Gastrocnemius medialis (tissue), 4 donors: ENCODE data around the gene TDRKH. TPM values are rescaled to one million over a fixed set of nuclear protein-coding genes. Genes with fewer than 3 reads are reported as not detected.
"Not testable (repeated sequence)": the region's sequence is repeated elsewhere in the genome, so short reads cannot be mapped to it uniquely, and the experiment has no call there.

Source experiments
- ATAC-seq, 2 donors: fragments of 150-250 bp; one replicate each; pipeline ENCODE4 v1.9.1; 2016
- DNase-seq, 2 donors: peaks; one replicate each; pipeline ENCODE4 v3.0.0-alpha.2; 2019
- H3K27ac ChIP-seq, 4 donors: fragments of 200-600 bp; sonication (generic); 1 replicate in 1 of 4; 2 replicates in 3 of 4; pipeline ENCODE4 v1.5.1; 2016 to 2018; ENCODE audit warnings: mild to moderate bottlenecking in 2 of 4, moderate library complexity in 1 of 4
- H3K27me3 ChIP-seq, 3 donors: fragments of 200-600 bp; sonication (generic) in 2 of 3; 1 replicate in 1 of 3; 2 replicates in 2 of 3; pipeline versions ENCODE4 v1.5.1 to v1.6.0; 2016 to 2019; ENCODE audit warnings: mild to moderate bottlenecking in 1 of 3, moderate library complexity in 1 of 3
- H3K36me3 ChIP-seq, 2 donors: fragments of 200-600 bp; sonication (generic) in 1 of 2; one replicate each; pipeline ENCODE4 v1.5.1; 2017 to 2018
- H3K4me1 ChIP-seq, 2 donors: fragments of 200-600 bp; sonication (generic) in 1 of 2; one replicate each; pipeline ENCODE4 v1.5.1; 2016 to 2017; ENCODE audit warnings: mild to moderate bottlenecking in 2 of 2
- H3K4me3 ChIP-seq, 4 donors: fragments of 200-600 bp; sonication (generic) in 3 of 4; 1 replicate in 1 of 4; 2 replicates in 3 of 4; pipeline ENCODE4 v1.5.1; 2016 to 2019; ENCODE audit warnings: mild to moderate bottlenecking in 2 of 4
- H3K9me3 ChIP-seq, 3 donors: fragments of 200-600 bp; sonication (generic) in 2 of 3; 1 replicate in 1 of 3; 2 replicates in 2 of 3; pipeline ENCODE4 v1.5.1; 2016 to 2019
- CTCF ChIP-seq, 5 experiments: fragments of 450-650 bp in 3 of 5; fragments of 200-600 bp in 2 of 5; sonication (generic) in 2 of 5; IDR thresholded peaks in 4 of 5; conservative IDR thresholded peaks in 1 of 5; 1 replicate in 4 of 5; 2 replicates in 1 of 5; pipeline ENCODE4 v1.5.1; 2016 to 2019; ENCODE audit warnings: antibody characterized with exemption in 5 of 5, mild to moderate bottlenecking in 3 of 5, moderate library complexity in 3 of 5
- POLR2A ChIP-seq, 2 donors: fragments of 450-650 bp; IDR thresholded peaks; one replicate each; pipeline ENCODE4 v1.6.1; 2017; ENCODE audit warnings: antibody characterized with exemption in 2 of 2, mild to moderate bottlenecking in 2 of 2, moderate library complexity in 2 of 2
- in situ Hi-C, 4 donors: fragments of 200-750 bp; cut with MboI; loops; one replicate each; pipeline versions ENCODE4 v1.15.0 to v1.8.0; 2017; ENCODE audit warnings: low sequenced_read_pairs in 4 of 4
- intact Hi-C: fragments of 100-400 bp; cut with DNase I; formaldehyde crosslinking; loops from one replicate; pipeline ENCODE4 v1.15.1; 2023; ENCODE audit warnings: low total_unique reads
- total RNA-seq, 4 donors: library from RNA; depleted of rRNA; stranded (reverse); fragments of >200 nt; gene quantifications; one replicate each; pipeline versions ENCODE4 v1.1.0 to v1.2.3, GENCODE V29; 2016

Gene TDRKH
- total RNA-seq, 4 donors from 2014 or later, result 3.9 to 8.3 (median 4.6) TPM

GRCh38 chr1:151739590-151740355 lies 50.5 kb downstream of the TDRKH start:
- no peak for DNase-seq
- in situ Hi-C loops (loop anchor here in 3 of 4 donors (5.0 to 25.0 kb wide), 4 partner anchors 147 to 302 kb away; no protein-coding TSS in a partner anchor), intact Hi-C loops (no loop called here)
- TF ChIP-seq POLR2A (IDR thresholded peaks at IDR 0.05), result no peak
- Histone ChIP-seq H3K4me3 (no peak overlapping the region), H3K27me3 (no peaks in the 10 kb centered on the region), H3K36me3 (no peaks in the 10 kb centered on the region), H3K4me1 (peaks cover 4 to 5% of the 10 kb centered on the region in 2 donors), H3K9me3 (no peaks in the 10 kb centered on the region), H3K27ac (no peak overlapping the region)
- ATAC-seq, result no peak

- TF ChIP-seq POLR2A (IDR thresholded peaks at IDR 0.05) (no peak), CTCF (IDR thresholded peaks at IDR 0.05 in 4 of 5, conservative IDR thresholded peaks at IDR 0.05 in 1 of 5) (no peak)
- DNase-seq (no peak), ATAC-seq (no peak)
- Histone ChIP-seq H3K4me1 (peaks cover 4 to 5% of the 10 kb centered on the region in 2 donors), H3K27ac (no peak overlapping the region), H3K4me3 (no peak overlapping the region), H3K9me3 (no peaks in the 10 kb centered on the region), H3K27me3 (no peaks in the 10 kb centered on the region), H3K36me3 (no peaks in the 10 kb centered on the region)
- intact Hi-C loops, result no loop called here
- in situ Hi-C loops, result loop anchor here in 3 of 4 donors (5.0 to 25.0 kb wide), 4 partner anchors 145 to 300 kb away; no protein-coding TSS in a partner anchor
Measured at GRCh38 chr1:151737479-151737878, 52.8 kb downstream of the TDRKH start.

GRCh38 chr1:151737026-151737425 lies 53.3 kb downstream of the TDRKH start:
- ATAC-seq (no peak), DNase-seq (no peak)
- Histone ChIP-seq H3K4me3 (no peak overlapping the region), H3K4me1 (peaks cover 4 to 5% of the 10 kb centered on the region in 2 donors), H3K36me3 (no peaks in the 10 kb centered on the region), H3K27ac (no peak overlapping the region), H3K27me3 (no peaks in the 10 kb centered on the region), H3K9me3 (no peaks in the 10 kb centered on the region)
- TF ChIP-seq CTCF (IDR thresholded peaks at IDR 0.05 in 4 of 5, conservative IDR thresholded peaks at IDR 0.05 in 1 of 5) (no peak), POLR2A (IDR thresholded peaks at IDR 0.05) (no peak)
- intact Hi-C loops (no loop called here), in situ Hi-C loops (loop anchor here in 3 of 4 donors (5.0 to 25.0 kb wide), 4 partner anchors 145 to 300 kb away; no protein-coding TSS in a partner anchor)

- not testable (repeated sequence) for DNase-seq, ATAC-seq, H3K9me3 ChIP-seq, H3K27me3 ChIP-seq, H3K4me1 ChIP-seq, H3K36me3 ChIP-seq, H3K4me3 ChIP-seq, H3K27ac ChIP-seq
- in situ Hi-C loops, result loop anchor here (5.0 to 25.0 kb wide), 5 partner anchors 137 to 297 kb away; no protein-coding TSS in a partner anchor
- intact Hi-C loops, result loop anchor here (2.0 kb wide), 1 partner anchor 103 kb away; no protein-coding TSS in a partner anchor
Measured at GRCh38 chr1:151733995-151734394, 56.3 kb downstream of the TDRKH start.

GRCh38 chr1:151733126-151733525 lies 57.2 kb downstream of the TDRKH start:
- Histone ChIP-seq H3K27ac (no peak overlapping the region), H3K4me1 (peaks cover 3 to 6% of the 10 kb centered on the region in 2 donors), H3K9me3 (no peaks in the 10 kb centered on the region), H3K36me3 (no peaks in the 10 kb centered on the region), H3K27me3 (no peaks in the 10 kb centered on the region), H3K4me3 (no peak overlapping the region)
- DNase-seq, result no peak
- in situ Hi-C loops (loop anchor here (5.0 to 25.0 kb wide), 5 partner anchors 136 to 296 kb away; no protein-coding TSS in a partner anchor), intact Hi-C loops (no loop called here)
- ATAC-seq, result no peak
- TF ChIP-seq POLR2A (IDR thresholded peaks at IDR 0.05) (no peak), CTCF (IDR thresholded peaks at IDR 0.05 in 4 of 5, conservative IDR thresholded peaks at IDR 0.05 in 1 of 5) (no peak)
